ENCODE data around the gene SGPL1.
A peak's percentile ranks its signal among the peaks of the same experiment; 100 is the strongest.

SGPL1 gene

DNA sequence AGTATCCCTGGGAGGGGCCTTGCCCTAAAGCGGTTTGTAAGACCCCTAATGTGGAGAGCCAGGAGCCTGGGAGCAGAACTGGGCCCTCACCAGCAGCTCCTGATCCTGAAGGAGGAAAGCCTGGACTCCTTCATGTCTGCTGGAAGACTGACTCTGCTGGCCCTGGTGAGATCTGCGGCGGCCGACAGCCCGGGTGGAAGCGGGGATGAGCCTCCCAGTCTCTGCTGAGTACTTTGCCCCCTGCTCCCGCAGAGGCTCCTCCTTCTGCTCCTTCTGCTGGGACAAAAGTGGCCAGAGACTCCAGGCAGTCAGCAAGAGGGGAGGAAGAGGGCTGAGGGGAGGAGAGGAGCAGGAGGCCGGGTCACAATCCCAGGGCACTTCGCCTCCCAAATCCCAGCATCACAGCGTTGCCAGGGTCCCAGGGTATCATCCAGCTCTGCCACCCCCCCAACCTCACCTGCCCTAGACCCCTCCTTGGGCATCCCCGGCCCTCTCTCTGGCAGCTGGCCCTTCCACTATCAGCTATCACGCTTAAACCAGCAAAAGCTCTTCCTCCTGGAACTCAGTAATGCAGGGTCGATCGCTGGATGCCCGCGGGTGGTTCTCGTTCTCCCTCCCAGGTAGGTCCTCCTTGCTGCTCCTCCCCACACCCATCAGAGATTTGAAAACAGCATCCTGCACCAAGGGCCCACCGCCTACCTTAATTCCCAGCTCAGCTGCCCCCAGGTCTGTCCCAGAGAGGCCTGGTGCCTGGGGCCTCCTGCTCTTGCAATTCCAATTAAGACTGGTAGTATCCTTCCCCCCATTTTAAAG is 38.5 kb upstream of the SGPL1 start:
- no peaks in the 10 kb centered on the region for H3K4me1 Mint-ChIP-seq
- no peak for DNase-seq (ENCODE audit: low spot score in 2 of 2)
- ATAC-seq, result no peak
- H3K4me3 Mint-ChIP-seq, result no peak overlapping the region
- no peaks in the 10 kb centered on the region for H3K36me3 Mint-ChIP-seq
- H3K27ac Mint-ChIP-seq, result peak overlapping the region; percentile 20
- H3K9me3 Mint-ChIP-seq, result no peaks in the 10 kb centered on the region

DNA sequence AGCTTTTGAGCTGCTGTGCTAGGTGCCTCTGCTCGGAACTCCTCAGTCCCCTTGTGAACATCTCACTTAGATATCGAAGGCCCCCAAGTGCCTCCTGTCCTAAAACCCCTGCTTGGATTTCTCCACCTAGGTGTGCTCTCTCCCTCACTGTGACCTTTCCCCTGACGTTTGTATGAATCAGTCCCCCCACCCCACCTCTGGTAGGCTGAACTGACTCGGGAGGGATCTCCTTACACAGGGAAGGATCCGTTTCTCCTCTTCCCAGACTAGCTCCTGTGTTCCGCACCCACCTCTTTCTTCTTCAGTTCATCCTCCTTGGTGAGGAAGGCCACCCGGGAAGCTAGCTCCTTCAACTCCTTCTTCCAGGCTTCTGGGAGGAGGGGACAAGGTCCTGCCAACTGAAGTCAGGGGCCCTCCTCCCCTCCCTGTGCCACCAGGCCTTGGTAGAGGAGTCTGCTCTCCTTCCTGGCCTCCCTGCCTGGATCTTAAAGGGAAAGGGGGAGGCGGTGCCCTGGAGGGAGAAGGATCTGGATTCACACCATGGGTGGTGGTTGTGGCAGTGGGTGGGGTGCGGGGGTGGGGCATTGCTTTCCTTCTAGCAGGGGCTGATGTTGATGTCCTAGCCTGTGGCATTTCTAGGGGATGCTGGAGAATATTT is 37.4 kb upstream of the SGPL1 start:
- peak overlapping the region; percentile 53 for H3K27ac Mint-ChIP-seq
- no peak for DNase-seq (ENCODE audit: low spot score in 2 of 2)

DNA sequence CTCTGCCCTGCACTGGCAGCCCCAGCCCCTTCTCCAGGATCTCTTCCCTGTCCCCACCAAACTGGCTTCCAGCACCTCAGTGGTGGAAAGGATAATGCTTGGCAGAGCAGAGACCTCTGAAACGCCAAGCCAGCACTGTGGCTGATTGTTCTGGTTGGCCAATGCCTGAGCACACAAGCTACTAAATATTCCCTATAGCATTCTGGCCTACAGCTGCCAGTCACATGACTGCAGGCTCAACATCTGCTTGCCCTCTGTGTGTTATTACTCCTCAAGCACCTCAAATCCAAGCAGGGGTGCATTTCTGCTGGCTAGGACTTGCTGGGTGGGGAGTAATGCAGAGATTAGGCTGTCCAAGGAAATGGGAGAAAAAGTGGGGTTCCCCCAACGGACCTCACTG is 36.7 kb upstream of the SGPL1 start:
- Mint-ChIP-seq H3K36me3 (no peaks in the 10 kb centered on the region), H3K9me3 (no peaks in the 10 kb centered on the region), H3K4me1 (no peaks in the 10 kb centered on the region), H3K4me3 (no peak overlapping the region), H3K27ac (peak overlapping the region; percentile 53)
- no peak for ATAC-seq
- no peak for DNase-seq (ENCODE audit: low spot score in 2 of 2)

More for the DNA sequence above, 37.4 kb upstream of the SGPL1 start:
- H3K36me3 Mint-ChIP-seq, result no peaks in the 10 kb centered on the region
- H3K9me3 Mint-ChIP-seq, result no peaks in the 10 kb centered on the region
- no peak for ATAC-seq
- no peak overlapping the region for H3K4me3 Mint-ChIP-seq
- H3K4me1 Mint-ChIP-seq, result no peaks in the 10 kb centered on the region

DNA sequence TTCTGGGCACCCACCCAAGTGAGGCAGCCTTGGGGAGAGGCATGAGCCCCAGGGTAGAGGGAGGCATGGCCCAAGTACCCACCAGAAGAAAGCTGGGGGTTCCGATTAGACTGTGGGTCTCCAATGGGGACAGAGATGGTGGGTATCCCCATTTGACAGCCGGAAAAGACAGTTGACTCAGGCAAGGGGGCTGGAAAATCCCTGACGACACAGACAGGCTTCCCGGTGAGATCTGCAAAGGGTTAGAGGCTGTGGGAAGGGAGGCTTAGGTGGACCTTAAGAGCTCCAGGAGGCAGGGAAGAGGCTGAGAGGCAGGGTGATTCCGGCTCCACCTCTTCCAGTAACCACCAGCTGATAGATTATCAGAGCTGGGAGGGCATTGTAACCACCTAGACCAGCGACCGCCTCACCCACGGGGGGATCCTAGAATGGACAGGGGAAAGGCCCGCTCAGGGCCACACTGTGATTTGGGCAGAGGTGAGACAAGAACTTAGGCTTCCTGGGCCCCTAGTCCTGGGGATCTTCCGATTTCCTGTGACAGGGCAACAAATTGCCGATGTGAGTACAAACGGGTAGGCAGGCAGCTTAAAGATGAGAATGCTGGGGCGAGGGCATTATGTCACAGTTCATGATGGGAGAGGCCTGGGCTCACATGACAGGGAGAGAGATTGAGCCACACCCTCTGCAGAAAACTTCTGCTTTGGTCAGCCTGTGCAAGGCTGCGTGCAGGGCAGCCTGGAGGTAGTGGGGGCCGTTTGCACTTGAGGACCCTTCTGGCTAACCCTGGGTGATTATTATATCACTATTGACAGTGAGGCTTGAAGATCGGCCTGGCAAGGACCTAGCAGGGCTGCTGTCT is 36.0 kb upstream of the SGPL1 start:
- Mint-ChIP-seq H3K27ac (peak overlapping the region; percentile 62), H3K9me3 (no peaks in the 10 kb centered on the region), H3K4me1 (no peaks in the 10 kb centered on the region), H3K4me3 (no peak overlapping the region), H3K36me3 (no peaks in the 10 kb centered on the region)
- ATAC-seq, result no peak
- no peak for DNase-seq (ENCODE audit: low spot score in 2 of 2)

DNA sequence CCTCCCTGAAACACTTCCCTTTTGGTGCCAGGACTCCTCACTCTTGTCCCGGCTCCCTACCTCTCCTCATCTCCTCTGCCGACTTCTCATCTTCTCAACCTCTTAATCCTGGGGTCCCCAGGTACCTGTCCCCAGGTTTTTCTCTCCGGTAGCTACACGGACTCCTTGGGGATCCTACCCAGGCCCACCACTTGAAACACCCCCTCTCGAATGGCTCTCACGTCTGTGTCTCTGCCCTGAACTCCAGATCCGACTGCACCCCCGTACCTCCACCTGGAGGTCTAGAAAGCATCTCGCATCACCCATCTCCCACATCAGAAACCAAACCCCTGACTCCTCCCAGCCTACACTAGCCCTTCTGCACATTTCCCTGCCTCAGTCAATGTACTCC is 35.4 kb upstream of the SGPL1 start:
- Mint-ChIP-seq H3K36me3 (no peaks in the 10 kb centered on the region), H3K4me1 (peaks cover 4% of the 10 kb centered on the region), H3K27ac (peak overlapping the region; percentile 62), H3K9me3 (no peaks in the 10 kb centered on the region), H3K4me3 (no peak overlapping the region)
- ATAC-seq (no peak), DNase-seq (ENCODE audit: low spot score in 2 of 2) (no peak)

DNA sequence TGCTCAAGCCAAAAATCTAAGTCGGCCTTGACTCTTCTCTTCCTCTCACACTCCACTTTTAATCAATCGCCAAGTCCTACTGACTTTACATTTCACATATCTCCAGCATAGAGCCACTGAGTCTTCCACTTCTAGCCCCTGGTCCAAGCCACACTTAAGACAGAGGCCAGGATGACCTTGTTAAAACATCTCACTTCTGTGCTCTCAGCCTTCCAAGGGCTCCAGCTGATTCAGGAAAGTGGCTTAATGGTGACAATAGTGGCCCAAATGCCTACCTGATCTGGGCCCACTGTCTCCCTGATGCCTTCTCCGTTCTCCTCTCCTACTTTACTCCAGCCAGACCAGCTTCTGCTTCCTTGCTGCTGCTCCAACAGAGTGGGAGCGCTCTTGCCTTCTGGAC is 35.0 kb upstream of the SGPL1 start:
- Mint-ChIP-seq H3K4me3 (no peak overlapping the region), H3K27ac (peak overlapping the region; percentile 62), H3K4me1 (peaks cover 5% of the 10 kb centered on the region), H3K36me3 (no peaks in the 10 kb centered on the region), H3K9me3 (no peaks in the 10 kb centered on the region)
- DNase-seq (ENCODE audit: low spot score in 2 of 2) (no peak), ATAC-seq (no peak)

DNA sequence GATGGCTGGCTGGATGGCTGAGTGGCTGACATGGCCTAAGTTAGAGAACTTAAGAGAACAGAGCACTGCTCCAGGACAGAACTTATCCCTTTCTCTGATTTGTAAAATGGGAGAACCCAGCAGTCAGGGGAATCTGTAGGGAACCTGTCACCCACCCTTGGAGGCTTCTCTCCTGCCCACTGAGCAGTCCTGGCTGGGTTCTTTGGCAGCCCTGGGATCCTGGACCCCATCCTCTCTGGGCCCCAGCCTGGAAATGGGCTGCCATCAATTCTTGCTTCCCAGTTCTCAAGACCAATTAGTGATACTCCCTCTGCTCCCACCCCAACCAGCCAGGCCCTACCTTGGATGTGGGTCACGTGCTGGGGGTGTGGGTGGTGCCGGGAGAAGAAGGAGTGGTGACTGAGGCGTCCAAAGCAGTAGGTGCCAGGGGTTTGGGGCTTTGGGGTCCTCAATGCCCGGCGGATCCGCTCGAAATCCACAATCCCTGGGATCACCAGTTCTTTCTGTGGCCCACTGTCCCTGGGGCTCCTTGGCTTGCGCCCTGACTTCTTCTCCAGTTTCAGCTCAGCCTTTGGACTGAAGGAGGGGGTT is 34.2 kb upstream of the SGPL1 start:
- H3K27ac Mint-ChIP-seq, result no peak overlapping the region
- H3K36me3 Mint-ChIP-seq, result no peaks in the 10 kb centered on the region
- no peak overlapping the region for H3K4me3 Mint-ChIP-seq
- ATAC-seq (no peak), DNase-seq (ENCODE audit: low spot score in 2 of 2) (no peak)
- H3K4me1 Mint-ChIP-seq, result peaks cover 6% of the 10 kb centered on the region
- H3K9me3 Mint-ChIP-seq, result no peaks in the 10 kb centered on the region

DNA sequence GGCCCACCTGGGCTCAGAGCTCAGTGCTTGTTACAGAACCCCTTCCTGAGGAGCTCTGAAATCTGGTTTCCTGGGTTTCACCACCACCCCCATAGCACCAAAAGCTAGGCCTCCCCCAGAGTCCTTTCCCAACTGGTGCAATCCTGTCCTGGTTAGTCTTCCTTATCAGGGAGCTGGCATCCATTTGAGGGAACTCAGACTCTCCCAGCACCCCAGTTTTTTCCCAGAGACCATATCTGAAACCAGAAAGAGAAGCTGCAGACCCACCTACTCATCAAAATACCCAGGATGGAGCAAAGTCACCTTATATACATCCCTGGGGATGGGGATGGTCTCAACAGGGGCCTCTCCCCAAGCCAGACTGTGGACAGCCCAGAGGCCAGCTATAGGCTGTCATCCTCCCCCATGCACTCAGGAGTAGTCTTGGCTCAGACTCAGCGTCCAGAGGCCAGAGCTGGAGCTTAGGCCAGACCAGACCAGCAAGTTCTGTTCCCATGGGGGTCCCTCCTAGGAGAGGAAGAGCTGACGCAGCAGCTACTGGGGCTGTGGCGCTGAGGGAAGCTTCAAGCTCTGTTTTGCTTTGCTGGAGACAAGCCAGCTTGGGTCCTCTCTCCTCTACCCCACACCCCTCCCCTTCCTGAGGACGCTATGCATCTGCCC is 33.5 kb upstream of the SGPL1 start:
- no peak overlapping the region for H3K27ac Mint-ChIP-seq
- DNase-seq (ENCODE audit: low spot score in 2 of 2) (no peak), ATAC-seq (no peak)
- H3K4me1 Mint-ChIP-seq, result peaks cover 13% of the 10 kb centered on the region
- H3K36me3 Mint-ChIP-seq, result no peaks in the 10 kb centered on the region
- no peaks in the 10 kb centered on the region for H3K9me3 Mint-ChIP-seq
- H3K4me3 Mint-ChIP-seq, result no peak overlapping the region

DNA sequence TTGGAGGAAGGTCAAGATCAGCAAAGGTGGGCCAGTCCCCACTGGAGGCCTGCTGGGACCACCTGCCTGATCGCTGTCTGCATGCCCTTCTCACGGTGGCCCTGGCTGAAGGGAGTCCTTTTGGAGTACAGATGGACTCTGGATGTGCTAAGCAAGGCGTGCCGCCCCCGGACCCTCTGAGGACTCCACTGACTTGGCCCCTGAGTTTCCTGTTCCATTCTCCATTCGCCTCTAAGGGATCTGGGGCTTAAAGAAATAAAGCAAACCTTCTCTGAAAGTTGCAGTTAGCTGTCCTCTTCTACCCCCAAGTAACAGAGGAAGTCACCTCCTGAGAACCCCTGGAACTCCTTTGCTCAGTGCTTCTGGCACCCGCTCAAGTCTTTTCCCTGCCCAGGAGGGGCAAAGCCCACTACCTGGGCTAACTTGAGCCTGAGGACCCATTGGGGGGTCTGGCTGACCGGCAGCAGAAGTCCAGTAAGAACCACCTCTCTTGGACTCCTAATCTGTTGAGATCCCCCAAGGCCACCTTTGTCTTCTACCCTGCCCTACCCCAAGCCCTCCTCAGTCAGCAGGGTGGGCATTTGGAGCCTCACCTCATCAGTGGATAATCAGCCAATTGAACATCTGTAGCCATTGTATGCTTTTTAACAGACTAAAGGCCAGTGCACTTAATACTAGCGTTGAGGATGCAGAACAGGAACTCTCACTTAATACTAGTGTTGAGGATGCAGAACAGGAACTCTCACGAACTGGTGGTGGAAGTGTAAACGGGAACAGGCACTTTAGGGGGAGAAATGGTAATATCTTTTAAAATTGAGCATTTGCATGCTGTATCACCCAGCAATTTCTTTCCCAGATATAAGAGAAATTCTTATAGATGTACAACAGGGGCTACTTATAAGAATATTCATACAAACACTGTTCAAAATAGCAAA is 32.7 kb upstream of the SGPL1 start:
- Mint-ChIP-seq H3K27ac (no peak overlapping the region), H3K4me1 (peaks cover 15% of the 10 kb centered on the region), H3K4me3 (no peak overlapping the region), H3K36me3 (no peaks in the 10 kb centered on the region), H3K9me3 (no peaks in the 10 kb centered on the region)
- no peak for DNase-seq (ENCODE audit: low spot score in 2 of 2)
- no peak for ATAC-seq

DNA sequence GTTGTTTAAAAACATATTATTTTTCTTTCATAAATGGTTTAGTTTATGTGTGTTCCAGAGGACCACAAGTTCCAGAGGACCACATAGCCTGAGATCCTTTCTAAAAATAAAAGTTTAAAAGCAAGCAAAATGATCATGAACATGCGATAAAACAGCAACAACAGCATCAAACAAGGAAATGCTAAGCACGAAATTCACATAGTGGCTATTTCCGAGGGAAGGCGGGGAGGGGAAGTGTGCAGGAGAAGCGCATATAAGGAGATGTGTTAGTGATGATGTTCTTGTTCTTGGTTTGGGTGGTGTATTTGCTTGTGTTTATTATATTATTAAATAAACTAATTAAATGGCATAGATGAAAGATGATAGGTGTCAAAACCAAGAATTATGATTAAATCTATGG is 31.7 kb upstream of the SGPL1 start:
- Mint-ChIP-seq H3K4me3 (no peak overlapping the region), H3K9me3 (no peaks in the 10 kb centered on the region), H3K36me3 (no peaks in the 10 kb centered on the region), H3K27ac (no peak overlapping the region), H3K4me1 (peaks cover 15% of the 10 kb centered on the region)
- ATAC-seq (no peak), DNase-seq (ENCODE audit: low spot score in 2 of 2) (no peak)

DNA sequence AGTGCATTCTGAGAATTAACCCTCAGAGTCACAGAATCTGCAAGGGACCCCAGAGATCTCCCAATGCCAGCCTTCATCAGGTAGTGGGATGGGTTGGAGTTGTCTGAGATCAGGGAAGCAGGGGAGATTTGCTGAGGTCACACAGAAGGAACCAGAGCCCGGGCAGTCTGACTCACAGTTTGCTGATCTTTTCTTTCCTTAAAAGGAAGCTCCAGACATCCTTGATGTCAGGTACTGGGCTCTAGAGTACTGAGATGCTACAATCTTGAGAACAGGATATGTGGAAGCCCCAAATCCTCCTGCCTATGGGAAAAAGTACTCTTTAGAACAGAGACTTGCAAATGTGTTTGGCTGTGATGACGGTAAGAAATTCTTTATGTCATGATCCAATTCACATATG is 31.3 kb upstream of the SGPL1 start:
- no peak overlapping the region for H3K27ac Mint-ChIP-seq
- DNase-seq (ENCODE audit: low spot score in 2 of 2) (no peak), ATAC-seq (no peak)
- peaks cover 15% of the 10 kb centered on the region for H3K4me1 Mint-ChIP-seq
- no peaks in the 10 kb centered on the region for H3K9me3 Mint-ChIP-seq
- H3K36me3 Mint-ChIP-seq, result no peaks in the 10 kb centered on the region
- no peak overlapping the region for H3K4me3 Mint-ChIP-seq

DNA sequence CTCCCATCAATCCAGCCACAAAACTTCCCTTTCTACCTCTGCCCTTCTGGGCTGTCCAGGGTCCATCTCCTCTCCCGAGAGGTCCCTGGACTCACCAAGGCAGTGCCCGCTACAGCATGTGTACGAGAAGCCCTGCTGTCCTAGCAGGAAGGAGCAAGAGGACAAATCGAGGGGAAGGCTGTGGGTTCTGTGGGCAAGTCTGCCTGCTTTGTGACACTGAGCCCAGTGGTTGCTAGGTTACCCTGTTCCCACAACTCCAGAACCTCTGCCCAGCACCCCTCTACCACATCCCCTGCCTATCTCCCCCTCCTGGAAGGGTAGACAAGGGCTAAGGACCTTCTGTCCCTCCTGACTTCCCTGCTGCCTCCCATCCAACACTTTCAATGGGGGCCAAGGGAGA is 30.6 kb upstream of the SGPL1 start, which contains the start of gene TBATA:
TSS of gene TBATA (minus strand) at position 188 of the 400 bp plus-strand sequence. CDS start 1,998 bp downstream, outside the sequence.
- no peak within 1 kb of the TSS for H3K4me3 Mint-ChIP-seq
- peaks cover 15% of the 10 kb centered on the region for H3K4me1 Mint-ChIP-seq
- H3K36me3 Mint-ChIP-seq, result no peaks in the 10 kb centered on the region
- no peaks in the 10 kb centered on the region for H3K9me3 Mint-ChIP-seq
- DNase-seq (ENCODE audit: low spot score in 2 of 2), result no peak
- ATAC-seq, result peak; percentile 17
- H3K27ac Mint-ChIP-seq, result no peak within 1 kb of the TSS

DNA sequence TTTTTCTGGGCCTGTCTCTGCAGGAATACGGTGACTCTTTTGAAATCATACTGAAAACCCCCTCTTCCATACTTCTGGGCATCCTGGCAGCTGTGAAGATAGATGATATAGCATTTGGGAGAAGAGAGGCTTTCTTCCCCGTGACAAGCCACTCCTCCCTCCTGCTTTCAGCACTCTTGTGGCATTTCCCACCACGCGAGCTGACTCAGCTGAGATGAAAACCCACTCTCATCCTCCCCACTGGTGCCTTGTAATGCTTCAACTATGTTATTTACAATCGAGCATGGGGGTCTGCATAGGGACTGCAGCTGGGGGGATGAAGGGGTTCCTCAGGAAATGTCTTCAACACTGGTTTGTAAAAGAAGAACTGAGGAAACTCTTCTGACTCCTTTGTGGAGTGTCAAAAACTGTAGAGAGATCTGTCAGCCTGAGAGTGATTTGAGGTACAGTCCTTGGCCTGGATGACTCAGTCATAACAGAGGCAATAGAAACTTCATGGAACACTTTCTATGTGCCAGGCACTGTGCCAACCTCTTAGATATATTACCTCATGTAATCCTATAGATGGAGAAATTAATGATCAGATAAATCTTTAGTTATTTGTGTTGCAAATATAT is 28.8 kb upstream of the SGPL1 start:
- Mint-ChIP-seq H3K9me3 (no peaks in the 10 kb centered on the region), H3K4me1 (peaks cover 15% of the 10 kb centered on the region), H3K27ac (no peak overlapping the region), H3K4me3 (no peak overlapping the region), H3K36me3 (no peaks in the 10 kb centered on the region)
- ATAC-seq (peak; percentile 95), DNase-seq (ENCODE audit: low spot score in 2 of 2) (no peak)

All from stimulated activated effector memory CD8-positive, alpha-beta T cell treated with anti-CD3 and anti-CD28 coated beads, Interleukin-12 subunit alpha, Interleukin-12 subunit beta, amount 100 ng/mL, for 72 hours (primary cell).